Ureter (tissue), 1 donor: ENCODE measurements around the gene CFAP99. TPM values are rescaled to one million over a fixed set of nuclear protein-coding genes. Genes with fewer than 3 reads are reported as not detected.

Experiments used
- DNase-seq: peaks from one replicate; pipeline ENCODE4 v3.0.0-alpha.2; 2020; ENCODE audit warnings: low spot score
- total RNA-seq: library from RNA; stranded (reverse); gene quantifications from one replicate; pipeline ENCODE4 v1.2.4, GENCODE V29; 2023
- donor health status: DM: yes; HTN: yes; CAD: no.

CFAP99 gene
- total RNA-seq, 1 donor from 2014 or later, result not detected

- peak; percentile 98 for DNase-seq
These were observed 49.9 kb downstream of the CFAP99 start, which contains the start of gene RNF4 for GRCh38 chr4:2468456-2469191. TSS of gene RNF4 (plus strand) at chr4:2469106. CDS start at chr4:2490494, 21,388 bp downstream.

GRCh38 chr4:2469192-2469984 lies 50.6 kb downstream of the CFAP99 start:
- DNase-seq, result peak; percentile 59

- no peak for DNase-seq
These were observed 52.0 kb downstream of the CFAP99 start for GRCh38 chr4:2470791-2471190.

- no peak for DNase-seq
These were observed 53.4 kb downstream of the CFAP99 start for GRCh38 chr4:2472187-2472586.

GRCh38 chr4:2478229-2478628 lies 59.5 kb downstream of the CFAP99 start:
- no peak for DNase-seq

- no peak for DNase-seq
These were observed 61.9 kb downstream of the CFAP99 start for GRCh38 chr4:2480649-2481048.

GRCh38 chr4:2482192-2482591 lies 63.4 kb downstream of the CFAP99 start:
- no peak for DNase-seq

- DNase-seq, result no peak
These were observed 63.9 kb downstream of the CFAP99 start for GRCh38 chr4:2482693-2483092.

GRCh38 chr4:2483237-2483636 lies 64.5 kb downstream of the CFAP99 start:
- no peak for DNase-seq

- DNase-seq, result no peak
These were observed 65.4 kb downstream of the CFAP99 start for GRCh38 chr4:2484185-2484584.

- DNase-seq, result peak; percentile 74
These were observed 66.2 kb downstream of the CFAP99 start for GRCh38 chr4:2484993-2485392.

GRCh38 chr4:2485956-2486355 lies 67.2 kb downstream of the CFAP99 start:
- no peak for DNase-seq

- DNase-seq, result no peak
These were observed 68.2 kb downstream of the CFAP99 start for GRCh38 chr4:2486981-2487380.

GRCh38 chr4:2487632-2488031 lies 68.9 kb downstream of the CFAP99 start:
- DNase-seq, result no peak

GRCh38 chr4:2489081-2489805 lies 70.5 kb downstream of the CFAP99 start:
- no peak for DNase-seq

GRCh38 chr4:2489841-2490552 lies 71.2 kb downstream of the CFAP99 start:
- DNase-seq, result no peak

GRCh38 chr4:2492970-2493369 lies 74.2 kb downstream of the CFAP99 start:
- DNase-seq, result no peak

GRCh38 chr4:2494992-2495391 lies 76.2 kb downstream of the CFAP99 start:
- DNase-seq, result no peak

GRCh38 chr4:2497324-2497723 lies 78.6 kb downstream of the CFAP99 start:
- no peak for DNase-seq

GRCh38 chr4:2497931-2498330 lies 79.2 kb downstream of the CFAP99 start:
- no peak for DNase-seq

GRCh38 chr4:2500547-2500946 lies 81.8 kb downstream of the CFAP99 start:
- DNase-seq, result no peak
